AG04449 (cell line): Measurements from ENCODE around the gene CHORDC1.
"Not testable (repeated sequence)": the region's sequence is repeated elsewhere in the genome, so short reads cannot be mapped to it uniquely, and the experiment has no call there.

Experiments used
- CTCF ChIA-PET: fragments of 350-600 bp; formaldehyde crosslinking; extraction: SDS; loops from one replicate; lab custom pipeline; 2021; ENCODE audit warnings: antibody characterized with exemption; lab: Yijun Ruan, JAX
- POLR2A ChIA-PET: fragments of 400-600, 350-600 bp; formaldehyde crosslinking; extraction: SDS; loops from one replicate; lab custom pipeline; 2020; ENCODE audit warnings: antibody characterized with exemption, inconsistent platforms; lab: Yijun Ruan, JAX
- DNase-seq: peaks from one replicate; pipeline ENCODE4 v3.0.0-alpha.2; 2010; ENCODE audit warnings: low read depth, low spot score
- H3K4me3 ChIP-seq: 2 replicates; pipeline ENCODE4 v1.5.1; 2011; ENCODE audit warnings: low read depth, mild to moderate bottlenecking, control low read depth, low read length
- TF ChIP-seq, protein P1 (sequence below): IDR thresholded peaks from one replicate; pipeline ENCODE4 v1.5.1; 2011; ENCODE audit warnings: mild to moderate bottlenecking, moderate library complexity, low read length, control low read depth, inconsistent platforms; ENCODE audit not compliant: insufficient read depth; ENCODE audit errors: missing control alignments

CHORDC1 gene

DNA sequence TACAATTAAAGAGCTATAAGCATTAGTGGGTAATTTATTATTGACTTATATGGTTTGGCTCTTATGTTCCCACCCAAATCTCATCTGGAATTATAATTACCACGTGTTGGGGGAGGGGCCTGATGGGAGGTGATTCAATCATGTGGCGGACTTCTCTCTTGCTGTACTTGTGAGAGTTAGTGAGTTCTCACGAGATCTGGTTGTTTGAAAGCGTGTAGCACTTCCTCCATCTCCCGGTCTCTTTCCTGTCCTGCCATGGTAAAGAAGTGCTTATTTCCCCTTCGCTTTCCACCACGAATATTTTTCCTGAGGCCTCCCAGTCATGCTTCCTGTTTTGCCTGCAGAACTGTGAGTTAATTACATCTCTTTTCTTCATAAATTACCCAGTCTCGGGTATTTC, 28.1 kb upstream of the CHORDC1 start:
- no peak for DNase-seq
- ChIA-PET POLR2A (no interaction called here), CTCF (no interaction called here)
- TF ChIP-seq, protein P1, sequence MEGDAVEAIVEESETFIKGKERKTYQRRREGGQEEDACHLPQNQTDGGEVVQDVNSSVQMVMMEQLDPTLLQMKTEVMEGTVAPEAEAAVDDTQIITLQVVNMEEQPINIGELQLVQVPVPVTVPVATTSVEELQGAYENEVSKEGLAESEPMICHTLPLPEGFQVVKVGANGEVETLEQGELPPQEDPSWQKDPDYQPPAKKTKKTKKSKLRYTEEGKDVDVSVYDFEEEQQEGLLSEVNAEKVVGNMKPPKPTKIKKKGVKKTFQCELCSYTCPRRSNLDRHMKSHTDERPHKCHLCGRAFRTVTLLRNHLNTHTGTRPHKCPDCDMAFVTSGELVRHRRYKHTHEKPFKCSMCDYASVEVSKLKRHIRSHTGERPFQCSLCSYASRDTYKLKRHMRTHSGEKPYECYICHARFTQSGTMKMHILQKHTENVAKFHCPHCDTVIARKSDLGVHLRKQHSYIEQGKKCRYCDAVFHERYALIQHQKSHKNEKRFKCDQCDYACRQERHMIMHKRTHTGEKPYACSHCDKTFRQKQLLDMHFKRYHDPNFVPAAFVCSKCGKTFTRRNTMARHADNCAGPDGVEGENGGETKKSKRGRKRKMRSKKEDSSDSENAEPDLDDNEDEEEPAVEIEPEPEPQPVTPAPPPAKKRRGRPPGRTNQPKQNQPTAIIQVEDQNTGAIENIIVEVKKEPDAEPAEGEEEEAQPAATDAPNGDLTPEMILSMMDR, result no peak
- H3K4me3 ChIP-seq, result no peak overlapping the region

DNA sequence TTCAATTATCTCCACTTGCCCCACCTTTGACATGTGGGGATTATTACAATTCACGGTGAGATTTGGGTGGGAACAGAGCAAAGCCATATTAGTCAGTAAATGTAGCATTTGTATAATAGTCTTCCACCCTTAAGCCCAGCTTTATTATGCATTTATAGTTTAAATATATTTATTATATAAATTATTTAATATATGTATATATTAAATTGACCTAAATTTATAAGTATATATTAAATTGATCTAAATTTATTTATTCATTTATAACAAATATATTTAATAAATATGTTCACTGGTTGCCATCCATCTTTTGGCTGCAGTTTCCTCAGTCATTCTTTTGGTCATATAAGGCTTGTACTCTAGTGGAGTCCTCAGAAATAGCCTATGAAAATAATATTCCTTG, 23.6 kb upstream of the CHORDC1 start:
- TF ChIP-seq, protein P1, result no peak
- ChIA-PET CTCF (no interaction called here), POLR2A (no interaction called here)
- DNase-seq, result no peak
- H3K4me3 ChIP-seq, result no peak overlapping the region

GRCh38 chr11:90243534-90243933, 20.7 kb upstream of the CHORDC1 start:
- POLR2A ChIA-PET, result no interaction called here
- no peak for DNase-seq

GRCh38 chr11:90242894-90243416, 20.1 kb upstream of the CHORDC1 start:
- POLR2A ChIA-PET, result no interaction called here

More at GRCh38 chr11:90243534-90243933, 20.7 kb upstream of the CHORDC1 start:
- no peak overlapping the region for H3K4me3 ChIP-seq
- TF ChIP-seq, protein P1, result no peak
- CTCF ChIA-PET, result no interaction called here

GRCh38 chr11:90241414-90241813, 18.6 kb upstream of the CHORDC1 start:
- H3K4me3 ChIP-seq, result no peak overlapping the region
- ChIA-PET POLR2A (no interaction called here), CTCF (no interaction called here)
- TF ChIP-seq, protein P1, result no peak
- no peak for DNase-seq

More at GRCh38 chr11:90242894-90243416, 20.1 kb upstream of the CHORDC1 start:
- DNase-seq, result no peak
- TF ChIP-seq, protein P1, result no peak
- CTCF ChIA-PET, result no interaction called here
- no peak overlapping the region for H3K4me3 ChIP-seq

- H3K4me3 ChIP-seq, DNase-seq, POLR2A ChIA-PET, CTCF ChIA-PET: not testable (repeated sequence)
Measured at GRCh38 chr11:90239967-90240636, 17.3 kb upstream of the CHORDC1 start.

GRCh38 chr11:90237004-90237403, 14.2 kb upstream of the CHORDC1 start:
- ChIA-PET CTCF (no interaction called here), POLR2A (no interaction called here)
- H3K4me3 ChIP-seq, result no peak overlapping the region
- TF ChIP-seq, protein P1, result no peak
- no peak for DNase-seq
